Cardiac fibroblast (primary cell): Measurements from ENCODE around the gene PIP4K2A.
A peak's percentile ranks its signal among the peaks of the same experiment; 100 is the strongest.

Experiments used
- DNase-seq, 2 donors: peaks; one replicate each; pipeline versions ENCODE4 v3.0.0 to v3.0.0-alpha.2; 2010; ENCODE audit warnings: low read depth in 2 of 2
- H3K4me3 ChIP-seq, 2 donors: replicated peaks in 1 of 2; 1 replicate in 1 of 2; 2 replicates in 1 of 2; pipeline ENCODE4 v1.5.1; 2011; ENCODE audit warnings: low read depth in 2 of 2, low read length in 2 of 2, mild to moderate bottlenecking in 2 of 2, moderate library complexity in 1 of 2
- CTCF ChIP-seq: IDR thresholded peaks from one replicate; pipeline ENCODE4 v1.5.1; 2011; ENCODE audit warnings: low read depth, mild to moderate bottlenecking, low read length, inconsistent platforms

Gene PIP4K2A

DNA sequence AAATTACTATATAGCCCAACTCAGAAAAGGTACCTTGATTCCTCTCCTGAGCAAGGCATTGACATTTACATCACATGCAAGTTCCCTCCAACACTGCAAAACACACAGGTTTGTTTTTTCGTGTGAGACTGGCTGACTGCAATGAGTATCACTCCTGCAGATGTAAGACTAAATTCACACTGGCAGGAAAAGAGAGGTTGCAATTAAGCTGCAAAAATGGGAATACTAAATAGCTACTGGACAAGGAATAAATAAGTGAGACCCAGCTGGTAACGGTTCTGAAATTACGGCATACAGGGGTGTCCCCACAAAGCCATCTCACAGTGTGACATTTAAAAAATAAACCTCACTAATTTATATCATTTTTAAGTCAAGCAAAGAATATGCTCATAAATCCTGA lies 97.3 kb downstream of the PIP4K2A start:
- TF ChIP-seq CTCF = no peak
- DNase-seq = no peak

GRCh38 chr10:22615819-22616499 lies 98.4 kb downstream of the PIP4K2A start:
- H3K4me3 ChIP-seq = no peak overlapping the region
- no peak for TF ChIP-seq CTCF
- DNase-seq = peak; percentile 36 to 61

More for the DNA sequence above, 97.3 kb downstream of the PIP4K2A start:
- no peak overlapping the region for H3K4me3 ChIP-seq

DNA sequence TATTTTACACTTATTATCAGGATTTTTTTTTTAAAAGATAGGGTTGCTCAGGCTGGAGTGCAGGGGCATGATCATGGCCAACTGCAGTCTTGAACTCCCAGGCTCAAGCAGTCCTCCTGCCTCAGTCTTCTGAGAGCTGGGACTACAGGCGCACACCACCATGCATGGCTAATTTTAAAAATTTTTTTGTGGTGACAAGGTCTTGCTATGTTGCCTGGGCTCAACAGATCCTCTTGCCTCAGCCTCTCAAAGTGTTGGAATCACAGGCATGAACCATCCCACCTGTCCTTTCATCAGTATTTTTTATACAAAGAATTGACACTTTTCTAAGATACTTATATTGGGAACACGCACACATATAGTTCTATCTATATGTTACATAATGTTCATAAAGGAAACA lies 99.3 kb downstream of the PIP4K2A start:
- TF ChIP-seq CTCF = no peak
- no peak for DNase-seq
- H3K4me3 ChIP-seq = no peak overlapping the region

DNA sequence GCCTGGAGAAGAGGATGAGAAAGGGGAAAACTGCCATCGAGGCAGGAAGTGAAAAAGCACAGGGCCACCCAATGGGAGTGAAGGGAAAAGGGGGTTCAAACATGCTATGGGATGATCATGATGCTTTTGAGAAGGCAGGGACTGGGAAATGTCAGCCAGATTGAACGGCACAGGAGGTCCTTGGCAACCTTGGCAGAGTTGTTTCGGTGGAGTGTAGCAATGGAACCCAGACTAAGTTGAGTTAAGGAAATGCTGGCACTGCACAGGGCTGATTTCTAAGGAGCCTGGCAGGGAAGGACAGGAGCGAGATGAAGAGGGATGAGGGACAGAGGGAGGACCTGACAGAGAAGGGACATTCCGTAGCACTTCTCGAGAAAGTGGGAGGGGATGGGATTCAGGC lies 101.4 kb downstream of the PIP4K2A start:
- TF ChIP-seq CTCF = no peak
- no peak overlapping the region for H3K4me3 ChIP-seq
- no peak for DNase-seq

DNA sequence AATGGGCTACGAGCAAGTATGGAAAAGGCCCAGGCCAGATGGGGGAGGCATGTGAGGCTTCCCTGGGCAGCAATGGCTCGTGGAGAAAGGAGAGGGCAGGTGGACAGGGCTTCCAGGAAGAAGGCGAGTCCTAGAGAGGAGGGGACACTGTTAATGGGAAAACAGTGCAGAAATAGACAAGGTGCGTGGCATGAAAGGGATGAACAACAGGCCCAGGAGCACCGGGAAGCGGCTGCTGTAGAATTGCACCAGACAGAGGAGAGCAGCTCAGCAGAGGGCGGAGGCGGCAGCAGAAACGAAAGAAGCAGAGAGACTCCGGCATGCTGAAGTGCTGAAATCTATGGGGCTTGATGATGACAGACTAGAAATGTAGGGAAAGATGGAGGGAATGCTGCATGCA lies 102.1 kb downstream of the PIP4K2A start:
- H3K4me3 ChIP-seq = no peak overlapping the region

GRCh38 chr10:22611425-22612115 lies 102.8 kb downstream of the PIP4K2A start:
- no peak for DNase-seq
- no peak for TF ChIP-seq CTCF
- H3K4me3 ChIP-seq = no peak overlapping the region

More for the DNA sequence above, 102.1 kb downstream of the PIP4K2A start:
- DNase-seq = no peak
- no peak for TF ChIP-seq CTCF
